ENCODE data around the gene RBM19. TPM values are rescaled to one million over a fixed set of nuclear protein-coding genes. Genes with fewer than 3 reads are reported as not detected.

Gene RBM19
- total RNA-seq, 4 donors from 2014 or later: 19.3 to 45.5 (median 31.5) TPM

- no peak for DNase-seq
- Histone ChIP-seq H3K4me1 (no peaks in the 10 kb centered on the region), H3K9me3 (no peaks in the 10 kb centered on the region), H3K27ac (no peak overlapping the region), H3K27me3 (no peaks in the 10 kb centered on the region), H3K36me3 (no peaks in the 10 kb centered on the region), H3K4me3 (no peak overlapping the region)
- TF ChIP-seq POLR2A (IDR thresholded peaks at IDR 0.05) (no peak), CTCF (IDR thresholded peaks at IDR 0.05) (no peak)
- intact Hi-C loops (cut with DNase I; ENCODE audit: low total_unique reads): no loop called here
Measured at GRCh38 chr12:113926788-113927187, 39.3 kb downstream of the RBM19 start.

- H3K36me3 ChIP-seq: no peaks in the 10 kb centered on the region
- H3K4me1 ChIP-seq: no peaks in the 10 kb centered on the region
- no peak overlapping the region for H3K27ac ChIP-seq
- no peak for DNase-seq
- no peaks in the 10 kb centered on the region for H3K27me3 ChIP-seq
- H3K9me3 ChIP-seq: no peaks in the 10 kb centered on the region
- TF ChIP-seq POLR2A (IDR thresholded peaks at IDR 0.05): no peak
- no peak for TF ChIP-seq CTCF (IDR thresholded peaks at IDR 0.05)
- intact Hi-C loops (cut with DNase I; ENCODE audit: low total_unique reads): no loop called here
- H3K4me3 ChIP-seq: no peak overlapping the region
Measured at GRCh38 chr12:113924341-113924740, 41.8 kb downstream of the RBM19 start.

- no peak for DNase-seq
- Histone ChIP-seq H3K27ac (no peak overlapping the region), H3K36me3 (no peaks in the 10 kb centered on the region), H3K4me3 (no peak overlapping the region), H3K4me1 (no peaks in the 10 kb centered on the region), H3K27me3 (no peaks in the 10 kb centered on the region), H3K9me3 (no peaks in the 10 kb centered on the region)
- intact Hi-C loops (cut with DNase I; ENCODE audit: low total_unique reads): no loop called here
- no peak for TF ChIP-seq CTCF (IDR thresholded peaks at IDR 0.05)
- no peak for TF ChIP-seq POLR2A (IDR thresholded peaks at IDR 0.05)
Measured at GRCh38 chr12:113923251-113923650, 42.9 kb downstream of the RBM19 start.

GRCh38 chr12:113921430-113921829, 44.7 kb downstream of the RBM19 start:
- H3K4me3 ChIP-seq: no peak overlapping the region
- H3K4me1 ChIP-seq: no peaks in the 10 kb centered on the region
- no peaks in the 10 kb centered on the region for H3K27me3 ChIP-seq
- no peak overlapping the region for H3K27ac ChIP-seq
- H3K9me3 ChIP-seq: no peaks in the 10 kb centered on the region
- DNase-seq: no peak
- intact Hi-C loops (cut with DNase I; ENCODE audit: low total_unique reads): no loop called here
- TF ChIP-seq CTCF (IDR thresholded peaks at IDR 0.05): no peak
- TF ChIP-seq POLR2A (IDR thresholded peaks at IDR 0.05): no peak
- H3K36me3 ChIP-seq: no peaks in the 10 kb centered on the region

- Histone ChIP-seq H3K4me3 (no peak overlapping the region), H3K4me1 (no peaks in the 10 kb centered on the region), H3K27ac (no peak overlapping the region), H3K36me3 (no peaks in the 10 kb centered on the region), H3K27me3 (no peaks in the 10 kb centered on the region), H3K9me3 (no peaks in the 10 kb centered on the region)
- TF ChIP-seq CTCF (IDR thresholded peaks at IDR 0.05) (no peak), POLR2A (IDR thresholded peaks at IDR 0.05) (no peak)
- DNase-seq: no peak
- intact Hi-C loops (cut with DNase I; ENCODE audit: low total_unique reads): no loop called here
Measured at GRCh38 chr12:113919791-113920190, 46.3 kb downstream of the RBM19 start.

Measured in uterus (tissue), 4 donors.